GM12872 (cell line): ENCODE measurements around the gene VASH1.

ENCODE experiments used
- TF ChIP-seq, protein P1 (sequence below): IDR thresholded peaks from 3 replicates; pipeline ENCODE4 v1.5.1; 2011; ENCODE audit warnings: low read depth, mild to moderate bottlenecking, low read length, moderate library complexity; ENCODE audit not compliant: insufficient read depth

Gene VASH1

GRCh38 chr14:76753541-76754198, 7.6 kb upstream of the VASH1 start:
- TF ChIP-seq, protein P1, sequence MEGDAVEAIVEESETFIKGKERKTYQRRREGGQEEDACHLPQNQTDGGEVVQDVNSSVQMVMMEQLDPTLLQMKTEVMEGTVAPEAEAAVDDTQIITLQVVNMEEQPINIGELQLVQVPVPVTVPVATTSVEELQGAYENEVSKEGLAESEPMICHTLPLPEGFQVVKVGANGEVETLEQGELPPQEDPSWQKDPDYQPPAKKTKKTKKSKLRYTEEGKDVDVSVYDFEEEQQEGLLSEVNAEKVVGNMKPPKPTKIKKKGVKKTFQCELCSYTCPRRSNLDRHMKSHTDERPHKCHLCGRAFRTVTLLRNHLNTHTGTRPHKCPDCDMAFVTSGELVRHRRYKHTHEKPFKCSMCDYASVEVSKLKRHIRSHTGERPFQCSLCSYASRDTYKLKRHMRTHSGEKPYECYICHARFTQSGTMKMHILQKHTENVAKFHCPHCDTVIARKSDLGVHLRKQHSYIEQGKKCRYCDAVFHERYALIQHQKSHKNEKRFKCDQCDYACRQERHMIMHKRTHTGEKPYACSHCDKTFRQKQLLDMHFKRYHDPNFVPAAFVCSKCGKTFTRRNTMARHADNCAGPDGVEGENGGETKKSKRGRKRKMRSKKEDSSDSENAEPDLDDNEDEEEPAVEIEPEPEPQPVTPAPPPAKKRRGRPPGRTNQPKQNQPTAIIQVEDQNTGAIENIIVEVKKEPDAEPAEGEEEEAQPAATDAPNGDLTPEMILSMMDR, result no peak

DNA sequence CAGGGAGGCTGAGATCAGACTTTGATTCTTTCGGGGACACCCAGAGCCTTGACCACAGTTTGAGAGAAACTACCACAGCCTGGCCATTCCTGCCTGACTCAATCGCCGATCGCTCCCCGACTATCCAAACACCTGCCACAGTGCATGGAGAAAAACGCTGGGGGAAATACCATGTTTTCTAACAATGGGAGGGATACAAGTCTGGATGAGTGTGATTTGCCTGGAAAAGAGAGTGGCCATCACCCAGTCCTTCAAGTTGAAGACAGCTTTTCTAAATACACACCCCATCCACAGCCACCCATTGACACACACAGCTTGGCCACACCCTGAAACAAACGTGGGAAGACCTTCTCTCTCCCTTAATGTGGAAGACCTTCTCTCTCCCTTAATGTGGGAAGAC, 6.7 kb upstream of the VASH1 start:
- TF ChIP-seq, protein P1, result no peak

GRCh38 chr14:76755610-76756370, 5.5 kb upstream of the VASH1 start:
- TF ChIP-seq, protein P1, result no peak

- TF ChIP-seq, protein P1, result no peak
These were observed 4.9 kb upstream of the VASH1 start for GRCh38 chr14:76756371-76756750.

DNA sequence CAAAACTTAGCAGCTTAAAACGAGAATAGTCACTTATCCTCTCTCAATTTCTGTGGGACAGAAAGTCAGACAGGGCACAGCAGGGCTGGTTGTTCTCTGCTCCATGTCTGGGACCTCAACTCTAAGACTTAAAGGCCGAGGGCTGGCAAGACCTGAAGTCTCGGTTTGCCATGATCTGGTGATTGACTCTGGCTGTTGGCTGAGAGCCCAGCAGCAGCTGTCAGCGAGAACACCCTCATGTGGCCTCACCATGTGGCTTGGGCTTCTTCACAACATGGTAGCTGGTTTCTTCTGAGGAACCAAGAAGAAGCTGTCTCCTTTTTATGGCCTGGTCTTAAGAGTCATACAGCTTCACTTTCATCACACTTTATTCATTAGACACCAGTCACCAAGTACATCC, 1.7 kb upstream of the VASH1 start:
- TF ChIP-seq, protein P1, result no peak

GRCh38 chr14:76760331-76761135, 735 bp upstream of the VASH1 start:
- TF ChIP-seq, protein P1, result no peak

GRCh38 chr14:76761960-76762410, 717 bp downstream of the VASH1 start:
- TF ChIP-seq, protein P1, result no peak
